SK-N-SH treated with all-trans-retinoic acid at 6 μM for 48 hours (cell line): Measurements from ENCODE around the gene ULK4.

Source experiments
- ATAC-seq: fragments of 200-7000 bp; cut with Tn5 transposase; 3 replicates; pipeline ENCODE4 v1.9.1; 2020; ENCODE audit warnings: mild to moderate bottlenecking, moderate library complexity
- ARNTL ChIP-seq: fragments of 450-650 bp; formaldehyde crosslinking; IDR thresholded peaks from 2 replicates; pipeline ENCODE4 v1.5.0; 2020; ENCODE audit warnings: low read depth, mild to moderate bottlenecking, moderate library complexity, borderline replicate concordance
- CSRNP3 ChIP-seq: fragments of 250-450 bp; sonication (Bioruptor Pico); IDR thresholded peaks from 2 replicates; pipeline ENCODE4 v1.5.1; 2021; ENCODE audit warnings: mild to moderate bottlenecking, moderate library complexity
- ESRRG ChIP-seq: fragments of 250-450 bp; sonication (Bioruptor Pico); IDR thresholded peaks from 2 replicates; pipeline ENCODE4 v1.6.1; 2021; ENCODE audit warnings: mild to moderate bottlenecking
- GLIS3 ChIP-seq: fragments of 250-450 bp; sonication (Bioruptor Pico); IDR thresholded peaks from 2 replicates; pipeline ENCODE4 v1.5.0; 2020; ENCODE audit warnings: mild to moderate bottlenecking, moderate library complexity
- ISL1 ChIP-seq: fragments of 250-450 bp; sonication (Bioruptor Pico); IDR thresholded peaks from 2 replicates; pipeline ENCODE4 v2.1.2; 2022; ENCODE audit warnings: mild to moderate bottlenecking, moderate library complexity
- PATZ1 ChIP-seq: fragments of 250-450 bp; sonication (Bioruptor Pico); IDR thresholded peaks from 2 replicates; pipeline ENCODE4 v1.8.0; 2020; ENCODE audit warnings: mild to moderate bottlenecking, moderate library complexity, borderline replicate concordance
- POU6F1 ChIP-seq: fragments of 250-450 bp; sonication (Bioruptor Pico); IDR thresholded peaks from 2 replicates; pipeline ENCODE4 v1.8.0; 2021; ENCODE audit warnings: low read depth, mild to moderate bottlenecking, moderate library complexity, borderline replicate concordance
- PPARA ChIP-seq: fragments of 250-450 bp; sonication (Bioruptor Pico); IDR thresholded peaks from 2 replicates; pipeline ENCODE4 v1.5.0; 2020; ENCODE audit warnings: mild to moderate bottlenecking, borderline replicate concordance
- SNAI2 ChIP-seq: fragments of 250-450 bp; sonication (Bioruptor Pico); IDR thresholded peaks from 2 replicates; pipeline ENCODE4 v1.5.0; 2020; ENCODE audit warnings: mild to moderate bottlenecking, moderate library complexity
- TCF4 ChIP-seq: fragments of 250-450 bp; sonication (Bioruptor Pico); IDR thresholded peaks from 2 replicates; pipeline ENCODE4 v1.8.0; 2021; ENCODE audit warnings: mild to moderate bottlenecking, moderate library complexity, borderline replicate concordance
- TOX ChIP-seq: fragments of 250-450 bp; sonication (Bioruptor Pico); IDR thresholded peaks from 2 replicates; pipeline ENCODE4 v1.8.0; 2021; ENCODE audit warnings: mild to moderate bottlenecking, moderate library complexity, borderline replicate concordance
- ZC3H10 ChIP-seq: fragments of 250-450 bp; sonication (Bioruptor Pico); IDR thresholded peaks from 2 replicates; pipeline ENCODE4 v1.5.1; 2021; ENCODE audit warnings: mild to moderate bottlenecking, moderate library complexity
- ZFP3 ChIP-seq: fragments of 250-450 bp; sonication (Bioruptor Pico); IDR thresholded peaks from 2 replicates; pipeline ENCODE4 v1.5.0; 2020; ENCODE audit warnings: mild to moderate bottlenecking, moderate library complexity
- ZFP30 ChIP-seq: fragments of 450-650 bp; formaldehyde crosslinking; IDR thresholded peaks from 2 replicates; pipeline ENCODE4 v1.5.0; 2022; ENCODE audit warnings: mild to moderate bottlenecking, moderate library complexity
- ZNF565 ChIP-seq: fragments of 450-650 bp; formaldehyde crosslinking; conservative IDR thresholded peaks from 2 replicates; pipeline ENCODE4 v1.5.0; 2020; ENCODE audit warnings: low read depth, mild to moderate bottlenecking, moderate library complexity
- ZNF70 ChIP-seq: fragments of 450-650 bp; formaldehyde crosslinking; IDR thresholded peaks from 2 replicates; pipeline ENCODE4 v1.5.0; 2020; ENCODE audit warnings: mild to moderate bottlenecking, moderate library complexity
- ZNF8 ChIP-seq: fragments of 450-650 bp; formaldehyde crosslinking; IDR thresholded peaks from 2 replicates; pipeline ENCODE4 v1.5.0; 2020; ENCODE audit warnings: mild to moderate bottlenecking, moderate library complexity
- TF ChIP-seq, protein P1 (sequence below): fragments of 250-450 bp; sonication (Bioruptor Pico); IDR thresholded peaks from 2 replicates; pipeline ENCODE4 v1.5.0; 2020; ENCODE audit warnings: mild to moderate bottlenecking, moderate library complexity

Gene ULK4

DNA sequence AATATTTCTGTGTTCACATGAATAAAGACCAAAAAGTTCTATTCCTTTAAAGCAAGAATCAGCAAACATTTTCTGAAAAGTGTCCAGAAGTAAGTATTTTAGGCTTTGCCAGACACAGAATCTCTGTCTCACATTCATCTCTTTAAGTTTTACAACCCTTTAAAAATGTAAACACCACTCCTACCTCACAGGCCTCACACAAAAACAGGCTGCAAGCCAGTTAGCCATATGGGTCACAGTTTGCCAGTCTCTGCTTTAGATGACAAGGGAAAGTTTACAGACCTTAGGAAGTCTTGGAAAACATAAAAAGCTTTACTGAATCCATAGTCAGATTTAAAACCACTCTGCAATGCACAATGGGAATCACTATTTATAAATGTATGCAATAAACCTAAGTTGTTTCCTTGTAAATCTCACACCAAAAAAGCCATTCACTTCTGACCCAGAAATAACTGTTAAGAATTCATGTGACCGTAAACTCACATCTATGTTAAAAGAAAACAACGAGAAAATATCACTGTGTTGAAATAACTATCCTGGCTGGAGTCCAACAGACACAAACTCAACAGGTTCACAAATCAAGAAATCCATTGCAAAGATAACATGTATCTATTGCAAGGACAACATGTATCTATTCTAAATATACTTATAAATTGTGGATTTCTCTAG is 308.2 kb downstream of the ULK4 start:
- no peak for ATAC-seq
- TF ChIP-seq ZNF8 (CRISPR knock-in tag) (no peak), ZC3H10 (no peak), ZNF565 (no peak), CSRNP3 (CRISPR knock-in tag) (no peak), ARNTL (CRISPR knock-in tag) (no peak), ZFP30 (CRISPR knock-in tag) (no peak), PATZ1 (CRISPR knock-in tag) (no peak)
- TF ChIP-seq, protein P1, sequence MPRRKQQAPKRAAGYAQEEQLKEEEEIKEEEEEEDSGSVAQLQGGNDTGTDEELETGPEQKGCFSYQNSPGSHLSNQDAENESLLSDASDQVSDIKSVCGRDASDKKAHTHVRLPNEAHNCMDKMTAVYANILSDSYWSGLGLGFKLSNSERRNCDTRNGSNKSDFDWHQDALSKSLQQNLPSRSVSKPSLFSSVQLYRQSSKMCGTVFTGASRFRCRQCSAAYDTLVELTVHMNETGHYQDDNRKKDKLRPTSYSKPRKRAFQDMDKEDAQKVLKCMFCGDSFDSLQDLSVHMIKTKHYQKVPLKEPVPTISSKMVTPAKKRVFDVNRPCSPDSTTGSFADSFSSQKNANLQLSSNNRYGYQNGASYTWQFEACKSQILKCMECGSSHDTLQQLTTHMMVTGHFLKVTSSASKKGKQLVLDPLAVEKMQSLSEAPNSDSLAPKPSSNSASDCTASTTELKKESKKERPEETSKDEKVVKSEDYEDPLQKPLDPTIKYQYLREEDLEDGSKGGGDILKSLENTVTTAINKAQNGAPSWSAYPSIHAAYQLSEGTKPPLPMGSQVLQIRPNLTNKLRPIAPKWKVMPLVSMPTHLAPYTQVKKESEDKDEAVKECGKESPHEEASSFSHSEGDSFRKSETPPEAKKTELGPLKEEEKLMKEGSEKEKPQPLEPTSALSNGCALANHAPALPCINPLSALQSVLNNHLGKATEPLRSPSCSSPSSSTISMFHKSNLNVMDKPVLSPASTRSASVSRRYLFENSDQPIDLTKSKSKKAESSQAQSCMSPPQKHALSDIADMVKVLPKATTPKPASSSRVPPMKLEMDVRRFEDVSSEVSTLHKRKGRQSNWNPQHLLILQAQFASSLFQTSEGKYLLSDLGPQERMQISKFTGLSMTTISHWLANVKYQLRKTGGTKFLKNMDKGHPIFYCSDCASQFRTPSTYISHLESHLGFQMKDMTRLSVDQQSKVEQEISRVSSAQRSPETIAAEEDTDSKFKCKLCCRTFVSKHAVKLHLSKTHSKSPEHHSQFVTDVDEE (CRISPR knock-in tag): no peak

DNA sequence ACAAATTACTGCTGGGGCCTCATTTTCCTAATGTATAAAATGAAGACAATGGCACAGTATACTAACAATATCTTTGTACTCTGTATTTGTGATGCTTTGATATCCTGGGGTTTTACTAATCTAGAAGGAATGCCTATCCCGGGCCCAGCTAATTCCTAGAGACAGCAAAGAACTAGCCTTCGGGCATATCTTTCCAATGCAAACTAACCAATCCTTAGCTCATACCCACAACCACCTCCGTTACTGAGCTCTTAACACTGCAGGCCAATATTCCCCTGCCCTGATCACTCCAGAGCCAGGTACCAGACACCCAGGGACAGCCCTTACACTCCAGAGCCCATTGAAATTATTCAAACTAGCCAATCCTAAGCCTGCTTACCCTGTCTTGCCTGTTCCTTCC is 309.0 kb downstream of the ULK4 start:
- TF ChIP-seq ZNF8 (CRISPR knock-in tag) (no peak), ESRRG (CRISPR knock-in tag) (no peak), SNAI2 (no peak)
- no peak for ATAC-seq

DNA sequence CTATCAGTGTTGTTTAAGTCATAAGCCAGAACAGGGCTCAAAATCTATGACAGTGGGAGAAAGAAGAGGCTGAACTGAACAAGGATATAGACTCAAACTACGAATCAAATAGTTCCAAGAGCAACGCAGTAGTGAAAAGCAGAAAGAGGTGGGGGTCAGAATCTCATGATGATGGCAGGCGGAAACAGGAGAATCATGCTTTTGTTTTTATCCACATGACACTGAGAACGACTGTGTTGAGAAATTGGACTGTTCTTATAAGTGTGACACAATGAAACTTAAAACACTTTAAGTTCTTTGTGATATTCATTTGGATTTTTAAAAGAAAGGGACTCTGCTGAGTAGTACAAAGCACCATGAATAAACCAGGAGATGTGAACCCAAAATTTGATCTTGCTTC is 309.4 kb downstream of the ULK4 start:
- ATAC-seq: no peak
- TF ChIP-seq PPARA (CRISPR knock-in tag) (no peak), ZFP30 (CRISPR knock-in tag) (no peak), ZC3H10 (no peak), ZNF70 (CRISPR knock-in tag) (no peak), TOX (CRISPR knock-in tag) (no peak), ISL1 (CRISPR knock-in tag) (no peak), POU6F1 (CRISPR knock-in tag) (no peak), CSRNP3 (CRISPR knock-in tag) (no peak), ARNTL (CRISPR knock-in tag) (no peak)

- ATAC-seq: no peak
- TF ChIP-seq ZFP3: no peak
- no peak for TF ChIP-seq ISL1 (CRISPR knock-in tag)
- TF ChIP-seq PPARA (CRISPR knock-in tag): no peak
- TF ChIP-seq ZNF565: no peak
- TF ChIP-seq ARNTL (CRISPR knock-in tag): no peak
- no peak for TF ChIP-seq ESRRG (CRISPR knock-in tag)
- no peak for TF ChIP-seq CSRNP3 (CRISPR knock-in tag)
- TF ChIP-seq ZNF8 (CRISPR knock-in tag): no peak
- no peak for TF ChIP-seq TCF4 (CRISPR knock-in tag)
- TF ChIP-seq, protein P1 (CRISPR knock-in tag): no peak
- no peak for TF ChIP-seq GLIS3
Observed at GRCh38 chr3:41651718-41652117, 310.2 kb downstream of the ULK4 start.
